ENCODE measurements around the gene FOXP1. TPM values are rescaled to one million over a fixed set of nuclear protein-coding genes. Genes with fewer than 3 reads are reported as not detected.

The FOXP1 gene
- total and polyA plus RNA-seq, 2 of the 8 experiments (the other 6 are each of a cell fraction or from before 2014, with no cell fraction given), result 13.9 to 25.4 TPM

GRCh38 chr3:71054312-71054711 is 529.2 kb downstream of the FOXP1 start (continued):
- no peak for TF ChIP-seq HDAC2 (IDR thresholded peaks at IDR 0.05; ENCODE audit: borderline replicate concordance in 1 of 2, low read depth in 2 of 2, low read length in 2 of 2)
- TF ChIP-seq, protein P1, sequence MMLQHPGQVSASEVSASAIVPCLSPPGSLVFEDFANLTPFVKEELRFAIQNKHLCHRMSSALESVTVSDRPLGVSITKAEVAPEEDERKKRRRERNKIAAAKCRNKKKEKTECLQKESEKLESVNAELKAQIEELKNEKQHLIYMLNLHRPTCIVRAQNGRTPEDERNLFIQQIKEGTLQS (IDR thresholded peaks at IDR 0.05; ENCODE audit: insufficient read depth, low read depth, low read length), result no peak
- no peak for TF ChIP-seq CHD1 (IDR thresholded peaks at IDR 0.05; ENCODE audit: low read depth, low read length)
- TF ChIP-seq TAF1 (IDR thresholded peaks at IDR 0.05; ENCODE audit: low read depth, low read length), result no peak
- no peak for TF ChIP-seq TEAD4 (IDR thresholded peaks at IDR 0.05; ENCODE audit: low read depth, low read length)
- TF ChIP-seq TAF7 (optimal IDR thresholded peaks at IDR 0.05; ENCODE audit: borderline replicate concordance, low read depth, low read length), result no peak

All from H1 (cell line).